Stimulated activated naive CD8-positive, alpha-beta T cell treated with anti-CD3 and anti-CD28 coated beads, Interleukin-15, Interleukin-2, amounts not matched to agents 100 U/mL and 50 U/mL, for 24 hours (primary cell): ENCODE measurements around the gene SRD5A1.

Experiments used
- ATAC-seq: fragments of 150-1000 bp; cut with Tn5 transposase; one replicate; pipeline ENCODE4 v1.10.0; 2021
- DNase-seq: peaks from one replicate; pipeline ENCODE4 v3.0.0; 2021

Gene SRD5A1

GRCh38 chr5:6632888-6633468 is at the start of gene SRD5A1, which contains the start of gene NSUN2:
Gene SRD5A1, plus strand, starts transcription at chr5:6633440. Its CDS starts 137 bp downstream, at chr5:6633577.
Gene NSUN2, minus strand, starts transcription at chr5:6633044. Its CDS starts 65 bp downstream, at chr5:6632979.
- DNase-seq (peak; percentile 93), ATAC-seq (peak; percentile 90)

GRCh38 chr5:6584101-6584645 is 49.1 kb upstream of the SRD5A1 start:
- DNase-seq (no peak), ATAC-seq (no peak)

- no peak for ATAC-seq
Measured at GRCh38 chr5:6584727-6585126, 48.5 kb upstream of the SRD5A1 start.

GRCh38 chr5:6585168-6585567 is 48.1 kb upstream of the SRD5A1 start:
- no peak for DNase-seq
- ATAC-seq = no peak

More at GRCh38 chr5:6584727-6585126, 48.5 kb upstream of the SRD5A1 start:
- DNase-seq = no peak

- no peak for DNase-seq
- no peak for ATAC-seq
Measured at GRCh38 chr5:6585939-6586646, 47.1 kb upstream of the SRD5A1 start.

GRCh38 chr5:6586647-6587042 is 46.6 kb upstream of the SRD5A1 start:
- no peak for DNase-seq
- no peak for ATAC-seq

GRCh38 chr5:6587171-6587570 is 46.1 kb upstream of the SRD5A1 start:
- no peak for DNase-seq
- ATAC-seq = no peak

- no peak for ATAC-seq
Measured at GRCh38 chr5:6590581-6590980, 42.7 kb upstream of the SRD5A1 start.

GRCh38 chr5:6591671-6592288 is 41.5 kb upstream of the SRD5A1 start:
- no peak for ATAC-seq

More at GRCh38 chr5:6590581-6590980, 42.7 kb upstream of the SRD5A1 start:
- DNase-seq = no peak

GRCh38 chr5:6592601-6593000 is 40.6 kb upstream of the SRD5A1 start:
- DNase-seq = no peak
- ATAC-seq = no peak

More at GRCh38 chr5:6591671-6592288, 41.5 kb upstream of the SRD5A1 start:
- no peak for DNase-seq

- no peak for ATAC-seq
- no peak for DNase-seq
Measured at GRCh38 chr5:6593148-6594016, 39.9 kb upstream of the SRD5A1 start.

GRCh38 chr5:6594066-6594465 is 39.2 kb upstream of the SRD5A1 start:
- DNase-seq (no peak), ATAC-seq (no peak)

- ATAC-seq (no peak), DNase-seq (no peak)
Measured at GRCh38 chr5:6595405-6595804, 37.8 kb upstream of the SRD5A1 start.

- peak; percentile 25 for ATAC-seq
- no peak for DNase-seq
Measured at GRCh38 chr5:6596388-6596787, 36.9 kb upstream of the SRD5A1 start.

- ATAC-seq (no peak), DNase-seq (no peak)
Measured at GRCh38 chr5:6597557-6597956, 35.7 kb upstream of the SRD5A1 start.

GRCh38 chr5:6598351-6598900 is 34.8 kb upstream of the SRD5A1 start:
- DNase-seq (no peak), ATAC-seq (no peak)

- ATAC-seq = no peak
- DNase-seq = no peak
Measured at GRCh38 chr5:6599739-6600138, 33.5 kb upstream of the SRD5A1 start.

GRCh38 chr5:6601271-6601670 is 32.0 kb upstream of the SRD5A1 start:
- DNase-seq (no peak), ATAC-seq (no peak)

GRCh38 chr5:6601816-6602215 is 31.4 kb upstream of the SRD5A1 start:
- DNase-seq (no peak), ATAC-seq (no peak)

- ATAC-seq = no peak
- DNase-seq = no peak
Measured at GRCh38 chr5:6602441-6602840, 30.8 kb upstream of the SRD5A1 start.

- no peak for ATAC-seq
- DNase-seq = no peak
Measured at GRCh38 chr5:6603643-6604042, 29.6 kb upstream of the SRD5A1 start.

GRCh38 chr5:6604341-6604740 is 28.9 kb upstream of the SRD5A1 start:
- no peak for DNase-seq
- ATAC-seq = no peak
